ENCODE data around the gene RAPGEF1. TPM values are rescaled to one million over a fixed set of nuclear protein-coding genes. Genes with fewer than 3 reads are reported as not detected.

The RAPGEF1 gene
- total and polyA plus RNA-seq, 10 donors = 16.9 to 137 (median 104) TPM

DNA sequence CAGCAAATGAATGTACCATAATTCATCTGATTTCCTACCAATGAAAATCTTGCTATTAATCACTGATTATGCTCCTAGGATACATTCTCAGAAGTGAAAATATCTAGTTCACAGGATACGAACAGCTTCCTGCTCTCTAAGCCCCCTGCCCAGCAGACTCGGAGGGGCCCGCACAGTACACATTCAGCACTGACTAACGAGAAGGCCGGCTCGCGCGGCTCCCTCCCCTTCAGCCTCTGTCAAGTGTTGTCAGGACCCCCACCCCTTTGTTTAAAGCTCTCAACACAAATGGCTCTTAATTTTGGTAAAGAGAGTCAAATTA lies 112.6 kb downstream of the RAPGEF1 start:
- intact Hi-C loops (cut with DNase I; ENCODE audit: low total_unique reads) = no loop called here
- Histone ChIP-seq H3K4me3 (peak overlapping the region in 1 of 8 donors; percentile 39), H3K27me3 (replicated peaks in 1 of 7) (no peaks in the 10 kb centered on the region), H3K36me3 (peaks cover 3 to 95% (median 38%) of the 10 kb centered on the region in 6 donors), H3K27ac (peak overlapping the region; percentile 31 to 89 (median 86)), H3K9me3 (no peaks in the 10 kb centered on the region), H3K4me1 (peaks cover 4 to 97% (median 60%) of the 10 kb centered on the region in 6 donors)
- DNase-seq = peak; percentile 72
- 85 to 97% (median 91%) methylated on average over 8 of the region's 8 CpGs for WGBS, 5 donors
- TF ChIP-seq, protein P1, sequence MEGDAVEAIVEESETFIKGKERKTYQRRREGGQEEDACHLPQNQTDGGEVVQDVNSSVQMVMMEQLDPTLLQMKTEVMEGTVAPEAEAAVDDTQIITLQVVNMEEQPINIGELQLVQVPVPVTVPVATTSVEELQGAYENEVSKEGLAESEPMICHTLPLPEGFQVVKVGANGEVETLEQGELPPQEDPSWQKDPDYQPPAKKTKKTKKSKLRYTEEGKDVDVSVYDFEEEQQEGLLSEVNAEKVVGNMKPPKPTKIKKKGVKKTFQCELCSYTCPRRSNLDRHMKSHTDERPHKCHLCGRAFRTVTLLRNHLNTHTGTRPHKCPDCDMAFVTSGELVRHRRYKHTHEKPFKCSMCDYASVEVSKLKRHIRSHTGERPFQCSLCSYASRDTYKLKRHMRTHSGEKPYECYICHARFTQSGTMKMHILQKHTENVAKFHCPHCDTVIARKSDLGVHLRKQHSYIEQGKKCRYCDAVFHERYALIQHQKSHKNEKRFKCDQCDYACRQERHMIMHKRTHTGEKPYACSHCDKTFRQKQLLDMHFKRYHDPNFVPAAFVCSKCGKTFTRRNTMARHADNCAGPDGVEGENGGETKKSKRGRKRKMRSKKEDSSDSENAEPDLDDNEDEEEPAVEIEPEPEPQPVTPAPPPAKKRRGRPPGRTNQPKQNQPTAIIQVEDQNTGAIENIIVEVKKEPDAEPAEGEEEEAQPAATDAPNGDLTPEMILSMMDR (IDR thresholded peaks at IDR 0.05 in 8 of 11, conservative IDR thresholded peaks at IDR 0.05 in 3 of 11) = no peak
- TF ChIP-seq POLR2AphosphoS5 (IDR thresholded peaks at IDR 0.05) (no peak), POLR2A (IDR thresholded peaks at IDR 0.05) (no peak)

DNA sequence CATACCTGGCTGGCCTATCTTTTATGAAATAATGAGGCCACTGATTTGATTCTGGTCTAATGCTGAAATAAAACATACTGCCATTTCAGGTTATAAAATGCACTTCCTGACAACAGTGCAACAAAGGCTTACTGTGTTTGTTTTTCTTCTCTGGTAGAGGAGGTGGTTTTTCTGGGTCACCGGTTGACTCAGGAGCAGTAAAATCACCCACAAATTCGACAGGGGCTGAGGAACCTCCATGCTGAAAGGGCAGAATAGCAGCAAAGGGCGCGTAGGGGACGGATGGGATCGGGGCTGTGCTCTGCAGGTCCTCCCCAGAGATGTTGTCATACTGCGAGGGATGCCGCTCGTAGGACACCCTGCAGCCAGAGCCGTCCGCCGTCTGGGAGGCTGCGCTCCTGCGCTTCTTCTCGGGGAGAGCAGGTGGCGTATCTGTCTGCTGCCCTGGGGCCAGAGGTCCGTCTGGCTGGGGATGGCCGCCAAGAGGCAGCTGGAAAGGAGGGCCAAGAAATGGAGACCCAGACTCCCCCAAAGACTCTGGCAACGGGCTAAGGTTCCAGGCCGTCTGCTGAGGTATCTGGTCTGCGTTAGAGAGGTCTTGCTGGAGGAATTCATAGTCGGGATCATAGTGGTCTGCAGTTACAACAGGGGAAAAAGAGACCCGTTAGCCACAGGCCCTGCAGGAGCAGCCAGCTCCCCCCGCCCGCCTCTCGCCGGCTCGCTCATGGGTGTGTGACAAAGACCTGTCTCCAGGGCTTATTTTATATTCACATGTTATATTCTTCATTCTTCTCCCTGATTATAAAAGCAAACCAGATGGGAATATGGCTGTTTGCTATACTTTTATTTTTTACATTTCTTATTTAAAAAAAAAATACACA lies 113.8 kb downstream of the RAPGEF1 start:
- peaks cover 4 to 100% (median 65%) of the 10 kb centered on the region in 6 donors for H3K4me1 ChIP-seq
- 90 to 94% (median 92%) methylated on average over 24 to 28 of the region's 28 CpGs for WGBS, 5 donors
- peak overlapping the region in 4 of 8 donors; percentile 29 to 89 (median 87) for H3K27ac ChIP-seq

DNA sequence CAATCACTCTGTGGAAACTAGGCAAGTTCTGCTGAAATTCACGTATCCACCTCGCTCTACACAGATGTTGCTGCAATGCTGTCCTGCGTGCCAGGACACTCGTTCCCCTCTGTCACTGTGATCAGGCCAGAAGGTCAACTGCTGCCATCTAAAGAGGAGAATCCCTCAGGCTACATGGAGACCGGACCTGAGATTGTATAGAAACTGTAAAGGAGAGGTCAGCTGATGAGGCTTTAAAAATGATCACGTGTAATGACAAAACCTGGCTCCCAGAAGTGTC lies 114.4 kb downstream of the RAPGEF1 start:
- H3K27ac ChIP-seq = peak overlapping the region in 4 of 8 donors; percentile 29 to 89 (median 87)
- 80 to 96% (median 89%) methylated on average over 6 of the region's 6 CpGs for WGBS, 5 donors
- peaks cover 0 to 100% (median 65%) of the 10 kb centered on the region in 6 donors for H3K4me1 ChIP-seq
- H3K4me3 ChIP-seq = no peak overlapping the region
- intact Hi-C loops (cut with DNase I; ENCODE audit: low total_unique reads) = no loop called here
- TF ChIP-seq POLR2AphosphoS5 (IDR thresholded peaks at IDR 0.05) (no peak), POLR2A (IDR thresholded peaks at IDR 0.05) (no peak)
- TF ChIP-seq, protein P1 (IDR thresholded peaks at IDR 0.05 in 8 of 11, conservative IDR thresholded peaks at IDR 0.05 in 3 of 11) = no peak
- H3K36me3 ChIP-seq = peaks cover 3 to 98% (median 54%) of the 10 kb centered on the region in 6 donors
- H3K9me3 ChIP-seq = no peaks in the 10 kb centered on the region
- H3K27me3 ChIP-seq (replicated peaks in 1 of 7) = no peaks in the 10 kb centered on the region
- DNase-seq = peak; percentile 27

More for the DNA sequence above, 113.8 kb downstream of the RAPGEF1 start:
- H3K36me3 ChIP-seq = peaks cover 3 to 97% (median 48%) of the 10 kb centered on the region in 6 donors
- H3K9me3 ChIP-seq = no peaks in the 10 kb centered on the region
- no peak overlapping the region for H3K4me3 ChIP-seq
- H3K27me3 ChIP-seq (replicated peaks in 1 of 7) = no peaks in the 10 kb centered on the region
- TF ChIP-seq, protein P1 (IDR thresholded peaks at IDR 0.05 in 8 of 11, conservative IDR thresholded peaks at IDR 0.05 in 3 of 11) = no peak
- TF ChIP-seq POLR2A (IDR thresholded peaks at IDR 0.05) (no peak), POLR2AphosphoS5 (IDR thresholded peaks at IDR 0.05) (peak in 2 of 3 donors; percentile 19 to 49)
- peak; percentile 72 for DNase-seq
- intact Hi-C loops (cut with DNase I; ENCODE audit: low total_unique reads) = no loop called here

Data from spleen (tissue), 11 donors.